Femur (tissue), 1 donor: ENCODE data around the gene DGAT2.
"Not testable (repeated sequence)": the region's sequence is repeated elsewhere in the genome, so short reads cannot be mapped to it uniquely, and the experiment has no call there.

Experiments
- DNase-seq: peaks from one replicate; pipeline ENCODE4 v3.0.0-alpha.2; 2017

DGAT2 gene, protein sequence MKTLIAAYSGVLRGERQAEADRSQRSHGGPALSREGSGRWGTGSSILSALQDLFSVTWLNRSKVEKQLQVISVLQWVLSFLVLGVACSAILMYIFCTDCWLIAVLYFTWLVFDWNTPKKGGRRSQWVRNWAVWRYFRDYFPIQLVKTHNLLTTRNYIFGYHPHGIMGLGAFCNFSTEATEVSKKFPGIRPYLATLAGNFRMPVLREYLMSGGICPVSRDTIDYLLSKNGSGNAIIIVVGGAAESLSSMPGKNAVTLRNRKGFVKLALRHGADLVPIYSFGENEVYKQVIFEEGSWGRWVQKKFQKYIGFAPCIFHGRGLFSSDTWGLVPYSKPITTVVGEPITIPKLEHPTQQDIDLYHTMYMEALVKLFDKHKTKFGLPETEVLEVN

GRCh38 chr11:75768112-75768908 lies at the start of gene DGAT2:
Gene DGAT2 (plus strand): TSS chr11:75768778. CDS start chr11:75768992, 214 bp downstream.
- DNase-seq: peak; percentile 76

- no peak for DNase-seq
Measured at GRCh38 chr11:75719340-75720239, 49.0 kb upstream of the DGAT2 start.

- DNase-seq: no peak
Measured at GRCh38 chr11:75720639-75721038, 47.9 kb upstream of the DGAT2 start.

DNA sequence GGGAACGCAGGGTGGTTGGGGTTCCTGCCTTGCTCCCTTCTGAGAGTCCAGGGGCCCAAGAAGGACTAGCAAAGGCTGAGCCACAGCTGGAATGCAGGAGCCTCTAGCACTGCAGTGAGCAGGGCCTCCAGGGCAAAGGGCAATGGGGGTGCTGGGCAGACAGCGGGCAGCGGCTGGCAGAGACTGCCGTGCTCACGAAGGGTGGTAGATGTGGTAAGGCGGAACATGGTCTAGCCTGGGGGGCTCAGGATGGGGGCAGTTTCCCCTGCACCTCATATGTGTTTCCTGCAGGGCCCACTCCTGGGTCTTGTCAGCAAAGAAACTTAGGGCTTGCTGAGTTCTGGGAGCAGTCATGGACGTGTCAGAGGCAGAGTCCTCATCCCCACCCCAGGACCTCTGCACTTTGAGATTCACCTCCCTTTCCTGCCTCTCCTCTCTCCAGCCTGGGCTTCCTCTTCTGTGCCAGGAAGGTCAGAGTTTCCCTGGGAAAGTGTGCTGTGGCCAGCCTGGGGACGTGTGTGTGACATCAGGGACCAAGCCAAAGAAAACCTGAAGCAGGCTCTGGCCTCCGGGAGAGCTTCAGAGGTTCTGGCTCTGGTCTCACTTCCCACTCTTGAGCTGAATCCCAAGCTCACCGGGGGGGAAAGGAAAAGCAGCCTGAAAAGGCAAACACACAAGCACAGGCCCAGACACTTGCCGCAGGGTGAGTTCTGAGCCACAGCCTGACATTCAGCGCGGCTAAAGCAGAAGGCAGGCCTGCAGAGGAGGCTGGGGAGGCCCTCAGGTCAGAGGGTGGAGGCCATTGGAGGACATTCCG lies 46.5 kb upstream of the DGAT2 start:
- no peak for DNase-seq

DNA sequence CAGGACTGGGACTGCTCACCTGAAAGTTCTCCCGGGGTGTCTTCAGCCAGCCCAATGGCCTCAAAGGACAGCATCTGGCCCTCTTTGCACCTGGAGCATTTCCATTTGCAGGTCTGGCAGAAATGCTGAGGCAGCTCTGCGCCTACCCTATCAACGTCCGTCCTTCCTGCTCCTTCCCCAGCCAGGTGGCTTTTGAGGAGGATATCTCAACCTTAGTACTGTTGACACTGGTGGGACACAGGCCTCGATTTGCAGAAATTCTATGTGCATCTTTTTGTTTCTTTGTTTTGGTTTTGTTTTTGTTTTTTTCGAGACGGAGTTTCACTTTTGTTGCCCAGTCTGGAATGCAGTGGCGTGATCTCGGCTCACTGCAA lies 45.9 kb upstream of the DGAT2 start:
- DNase-seq: no peak

GRCh38 chr11:75725547-75726320 lies 42.8 kb upstream of the DGAT2 start:
- no peak for DNase-seq

GRCh38 chr11:75728992-75729391 lies 39.6 kb upstream of the DGAT2 start:
- DNase-seq: no peak

DNA sequence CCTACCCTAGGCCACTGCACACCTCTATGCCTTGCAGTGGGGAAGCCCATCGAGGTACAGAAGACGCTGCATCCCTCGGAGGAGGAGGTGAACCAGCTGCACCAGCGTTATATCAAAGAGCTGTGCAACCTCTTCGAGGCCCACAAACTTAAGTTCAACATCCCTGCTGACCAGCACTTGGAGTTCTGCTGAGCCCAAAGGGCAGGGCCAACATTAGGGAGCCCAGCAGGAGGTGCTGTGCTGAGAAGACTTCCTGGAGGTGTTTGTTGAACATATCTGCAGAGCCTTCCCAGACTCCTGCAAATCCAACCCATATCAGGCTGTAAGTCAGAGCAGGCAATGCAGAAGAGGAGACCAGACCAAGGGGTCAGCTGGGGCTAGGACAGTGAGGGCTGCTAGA lies 37.5 kb upstream of the DGAT2 start:
- no peak for DNase-seq

GRCh38 chr11:75733071-75733430 lies 35.5 kb upstream of the DGAT2 start:
- no peak for DNase-seq

- DNase-seq: peak; percentile 46
Measured at GRCh38 chr11:75733431-75734107, 35.0 kb upstream of the DGAT2 start.

GRCh38 chr11:75734491-75735180 lies 33.9 kb upstream of the DGAT2 start:
- no peak for DNase-seq

GRCh38 chr11:75735181-75735845 lies 33.3 kb upstream of the DGAT2 start:
- no peak for DNase-seq

- DNase-seq: no peak
Measured at GRCh38 chr11:75737314-75737713, 31.3 kb upstream of the DGAT2 start.

GRCh38 chr11:75740681-75741080 lies 27.9 kb upstream of the DGAT2 start:
- no peak for DNase-seq

- not testable (repeated sequence) for DNase-seq
Measured at GRCh38 chr11:75743159-75743558, 25.4 kb upstream of the DGAT2 start.

DNA sequence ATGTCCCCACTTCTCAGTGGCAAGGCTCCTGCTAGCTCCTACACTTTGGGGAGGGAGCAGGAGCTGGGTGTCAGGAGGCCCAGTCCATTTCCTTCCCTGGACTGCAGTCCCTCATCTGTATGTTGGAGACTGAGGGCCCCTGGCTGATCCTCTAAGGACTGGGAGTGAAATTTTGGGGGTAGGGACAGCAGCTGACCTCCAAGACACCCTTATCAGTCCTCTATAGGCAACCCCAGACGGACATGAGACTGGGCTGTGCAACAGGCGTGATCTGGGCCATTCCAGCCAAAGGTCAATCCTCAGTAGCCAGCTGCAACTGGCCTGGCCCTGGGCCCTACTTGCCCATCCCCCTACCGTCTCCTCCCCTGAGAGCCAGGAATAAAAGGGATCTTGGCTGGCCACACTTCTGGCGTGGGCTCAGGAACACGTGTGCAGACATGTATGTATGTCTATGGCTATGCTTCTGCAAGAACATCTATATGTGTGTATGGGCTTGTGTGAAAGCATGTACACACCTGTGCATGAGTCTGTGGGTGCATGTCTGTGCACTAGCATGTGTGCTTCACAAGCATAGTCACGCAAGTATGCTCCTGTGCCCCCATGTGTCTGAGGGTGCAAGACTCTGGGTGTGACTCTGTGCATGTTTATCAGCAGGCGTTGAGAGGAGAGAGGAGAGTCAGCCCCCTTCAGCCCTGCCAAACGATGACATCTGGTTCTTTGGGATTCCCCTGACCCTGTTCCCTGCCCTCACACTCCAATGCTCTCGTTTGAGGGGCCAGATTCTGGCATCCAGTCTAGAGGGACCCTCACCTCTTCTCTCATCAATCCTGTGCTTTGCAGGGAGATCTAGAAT lies 24.6 kb upstream of the DGAT2 start:
- no peak for DNase-seq

DNA sequence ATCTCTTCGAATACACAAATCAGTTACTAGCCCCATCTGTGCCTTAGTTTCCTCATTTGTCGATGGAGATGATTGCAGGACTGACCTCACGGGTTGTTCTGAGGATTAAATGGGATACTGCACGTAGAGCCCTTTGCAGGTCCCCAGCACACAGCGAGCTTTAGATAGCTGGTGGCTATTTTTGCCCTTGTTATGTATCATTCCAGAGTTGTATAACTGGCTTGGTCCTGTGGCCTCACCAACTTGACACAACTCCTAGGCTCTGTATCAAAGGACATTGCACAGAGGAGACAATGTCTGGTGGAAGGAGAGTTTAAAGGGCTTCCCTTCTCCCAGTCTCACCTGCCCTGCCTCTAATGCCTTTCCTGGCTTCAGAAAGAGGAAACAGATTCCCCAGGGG lies 22.8 kb upstream of the DGAT2 start:
- no peak for DNase-seq

DNA sequence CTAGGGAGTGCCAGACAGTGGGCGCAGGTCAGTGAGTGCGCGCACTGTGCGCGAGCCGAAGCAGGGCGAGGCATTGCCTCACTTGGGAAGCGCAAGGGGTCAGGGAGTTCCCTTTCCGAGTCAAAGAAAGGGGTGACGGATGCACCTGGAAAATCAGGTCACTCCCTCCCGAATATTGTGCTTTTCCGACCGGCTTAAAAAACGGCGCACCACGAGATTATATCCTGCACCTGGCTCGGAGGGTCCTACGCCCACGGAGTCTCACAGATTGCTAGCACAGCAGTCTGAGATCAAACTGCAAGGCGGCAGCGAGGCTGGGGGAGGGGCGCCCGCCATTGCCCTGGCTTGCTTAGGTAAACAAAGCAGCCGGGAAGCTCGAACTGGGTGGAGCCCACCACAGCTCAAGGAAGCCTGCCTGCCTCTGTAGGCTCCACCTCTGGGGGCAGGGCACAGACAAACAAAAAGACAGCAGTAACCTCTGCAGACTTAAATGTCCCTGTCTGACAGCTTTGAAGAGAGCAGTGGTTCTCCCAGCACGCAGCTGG lies 19.8 kb upstream of the DGAT2 start:
- DNase-seq: not testable (repeated sequence)
